GM19397 (cell line): ENCODE measurements around the gene SVOPL.

Experiments used
- ATAC-seq: cut with Tn5 transposase; IDR thresholded peaks from one replicate; pipeline ENCODE4 v1.9.1; 2021; ENCODE audit warnings: mild to moderate bottlenecking, moderate library complexity; ENCODE audit not compliant: unreplicated experiment

SVOPL gene

DNA sequence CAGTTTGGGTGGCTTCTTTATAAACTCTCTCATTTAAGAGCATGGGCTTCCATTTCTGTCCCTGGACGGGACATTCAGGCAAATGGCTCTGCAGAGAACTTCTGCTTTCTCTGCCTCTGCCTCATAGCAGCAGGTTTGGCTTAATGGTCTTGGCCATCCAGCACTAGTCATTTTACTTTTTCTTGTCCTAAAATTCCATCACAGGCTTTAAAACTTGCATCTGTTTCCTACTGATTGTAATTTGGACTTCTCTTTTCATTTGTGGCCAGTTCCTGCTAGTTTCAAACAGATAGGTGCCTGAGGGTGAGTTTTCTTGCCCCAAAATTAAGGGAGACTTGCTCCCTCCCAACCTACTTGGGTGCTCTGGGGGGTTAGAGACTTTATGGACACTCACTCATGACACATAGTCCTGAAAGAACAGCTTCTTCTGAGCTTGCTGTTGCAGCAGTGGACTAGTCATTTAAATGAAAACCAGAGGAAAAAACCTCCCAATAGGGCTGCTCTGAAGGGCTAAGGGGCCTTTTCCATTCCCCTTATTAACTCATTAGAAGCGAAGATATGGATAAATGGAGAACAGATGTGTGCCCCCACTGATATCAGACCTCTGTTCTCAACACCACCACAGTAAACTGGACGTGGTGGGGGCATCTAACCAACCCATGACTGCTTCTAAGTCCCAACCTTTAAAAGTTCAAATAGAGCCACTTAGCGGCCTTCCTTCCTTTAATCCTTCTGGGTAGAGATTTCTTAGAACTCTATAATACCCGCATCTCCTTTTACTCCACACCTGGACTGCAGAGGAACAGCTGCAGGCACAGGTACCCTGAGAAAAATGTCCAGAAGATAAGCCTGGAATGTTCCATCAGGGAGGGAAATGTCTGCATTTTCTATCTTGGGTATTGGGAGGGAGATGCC, 38.8 kb downstream of the SVOPL start:
- ATAC-seq, result no peak

DNA sequence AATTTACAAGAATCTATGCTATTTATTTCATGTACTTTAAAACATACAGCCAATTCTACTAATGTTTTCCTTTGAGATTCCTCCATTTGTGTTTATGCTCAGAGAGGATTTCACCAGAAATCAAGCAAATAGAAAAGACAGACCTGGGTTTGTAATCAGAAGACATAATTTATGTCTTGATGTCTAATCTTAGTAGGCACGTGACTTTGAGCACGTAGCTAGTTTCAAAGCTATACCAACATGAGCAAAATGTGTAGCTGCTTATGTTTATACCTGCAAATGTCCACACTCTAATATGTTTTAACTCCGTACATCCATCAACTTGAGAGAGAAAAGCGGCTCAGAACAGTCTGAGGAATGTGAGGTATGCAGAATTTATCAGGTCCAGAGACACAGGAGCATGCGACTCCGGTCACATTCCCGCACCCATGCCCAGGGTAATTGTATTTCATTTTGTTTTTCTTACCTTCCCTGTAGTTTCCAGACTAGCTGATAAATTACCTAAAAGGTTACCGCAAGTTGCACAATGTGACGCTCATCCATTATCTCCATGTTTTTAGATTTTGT, 40.0 kb downstream of the SVOPL start:
- ATAC-seq, result no peak

DNA sequence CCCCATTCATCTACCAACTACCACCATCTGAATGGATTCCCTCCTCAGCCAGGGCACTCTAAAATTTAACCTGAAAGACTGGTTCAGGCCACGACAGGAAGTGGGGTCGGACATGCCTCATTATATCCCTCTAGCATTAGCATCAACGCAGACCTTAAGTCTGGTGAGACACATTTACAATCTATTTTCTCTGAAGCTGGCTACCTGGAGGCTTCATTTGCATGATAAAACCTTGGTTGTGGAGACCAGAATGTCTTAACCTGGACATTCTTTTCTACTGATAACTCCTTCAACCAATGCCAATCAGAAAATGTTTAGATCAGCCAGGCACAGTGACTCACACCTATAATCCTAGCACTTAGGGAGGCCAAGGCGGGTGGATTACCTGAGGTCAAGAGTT, 42.3 kb downstream of the SVOPL start:
- no peak for ATAC-seq

DNA sequence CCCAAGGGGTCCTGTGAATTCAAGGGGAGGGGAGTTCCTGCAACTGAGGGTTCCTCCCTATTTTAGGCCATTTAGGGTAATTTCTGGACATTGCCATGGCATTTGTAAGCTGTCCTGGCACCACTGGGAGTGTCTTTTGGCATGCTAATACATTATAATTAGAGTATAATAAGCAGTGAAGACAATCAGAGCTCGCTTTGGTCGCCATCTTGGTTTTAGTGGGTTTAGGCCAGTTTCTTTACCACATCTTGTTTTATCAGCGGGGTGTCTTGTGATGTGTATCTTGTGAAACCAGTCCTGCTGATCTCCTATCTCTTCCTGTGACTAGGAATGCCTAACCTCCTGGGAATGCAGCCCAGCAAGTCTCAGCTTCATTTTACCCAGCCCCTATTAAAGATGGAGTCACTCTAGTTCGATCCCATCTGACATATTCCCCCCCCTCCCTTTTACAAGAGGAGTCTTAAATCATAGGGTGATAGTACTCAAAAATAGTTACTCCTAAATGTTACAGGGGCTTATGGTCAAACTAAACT, 43.2 kb downstream of the SVOPL start:
- ATAC-seq, result no peak

DNA sequence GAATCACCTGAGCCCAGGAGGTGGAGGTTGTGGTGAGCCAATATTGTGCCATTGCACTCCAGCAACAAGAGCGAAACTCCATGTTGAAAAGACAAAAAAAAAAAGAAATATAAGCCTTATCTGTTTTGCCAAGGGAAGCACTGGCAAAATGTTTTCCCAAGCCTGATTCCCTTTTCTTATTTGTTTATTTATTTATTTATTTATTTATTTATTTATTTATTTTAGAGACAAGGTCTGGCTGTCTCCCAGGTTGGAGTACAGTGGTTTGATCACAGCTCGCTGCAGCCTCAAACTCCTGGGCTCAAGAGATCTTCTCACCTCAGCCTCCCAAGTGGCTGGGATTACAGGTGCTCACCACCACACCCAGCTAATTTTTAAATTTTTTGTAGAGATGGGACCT, 44.2 kb downstream of the SVOPL start:
- ATAC-seq, result no peak

DNA sequence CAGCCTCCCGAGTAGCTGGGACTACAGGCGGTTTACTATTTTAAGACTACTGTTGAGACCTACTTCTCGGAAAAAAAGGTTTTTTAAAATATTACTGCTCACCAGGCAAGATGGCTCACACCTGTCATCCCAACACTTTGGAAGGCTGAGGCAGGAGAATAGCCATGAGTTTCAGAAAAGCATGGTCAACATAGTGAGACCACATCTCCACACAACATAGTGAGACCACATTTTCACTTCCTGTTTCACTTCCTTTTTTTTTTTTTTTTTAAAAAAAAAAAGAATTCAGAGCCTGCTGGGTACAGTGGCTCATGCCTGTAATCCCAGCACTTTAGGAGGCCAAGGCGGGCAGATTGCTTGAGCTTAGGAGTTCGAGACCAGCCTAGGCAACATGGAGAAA, 46.5 kb downstream of the SVOPL start:
- ATAC-seq, result no peak

DNA sequence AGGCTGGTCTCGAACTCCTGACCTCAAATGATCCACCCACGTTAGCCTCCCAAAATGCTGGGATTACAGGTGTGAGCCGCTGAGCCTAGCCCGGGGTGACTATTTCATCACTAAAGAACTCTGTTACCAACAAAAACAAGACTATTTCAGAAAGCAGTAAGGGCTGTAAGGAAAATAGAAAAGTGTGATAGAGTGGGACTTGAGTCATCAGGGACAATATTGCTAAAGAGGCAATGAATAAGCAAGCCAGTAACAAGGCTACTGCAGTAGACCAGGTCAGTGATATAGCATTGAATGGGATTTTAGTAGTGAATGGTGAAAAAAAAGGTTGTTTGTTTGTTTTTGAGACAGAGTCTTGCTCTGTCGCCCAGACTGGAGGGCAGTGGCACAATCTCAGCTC, 51.7 kb downstream of the SVOPL start:
- no peak for ATAC-seq

DNA sequence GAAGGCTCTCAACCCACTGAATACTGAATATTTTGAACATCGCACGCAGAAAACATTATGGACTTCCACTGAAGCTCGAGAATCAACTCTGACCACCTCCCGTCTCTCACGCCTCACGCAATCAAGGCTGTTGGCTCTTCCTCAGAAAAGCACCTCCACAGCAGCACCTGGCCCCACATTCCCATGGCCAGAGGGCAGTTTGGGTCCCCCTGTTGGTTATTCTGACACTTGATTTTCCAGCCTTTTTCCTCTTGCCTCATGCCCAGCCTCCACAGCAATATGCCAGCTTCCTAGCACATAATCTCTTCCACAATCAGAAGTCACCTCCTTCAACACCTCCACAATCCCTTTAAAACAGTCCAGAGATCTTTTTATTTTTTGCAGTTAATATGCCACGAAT, 55.9 kb downstream of the SVOPL start:
- ATAC-seq, result no peak

DNA sequence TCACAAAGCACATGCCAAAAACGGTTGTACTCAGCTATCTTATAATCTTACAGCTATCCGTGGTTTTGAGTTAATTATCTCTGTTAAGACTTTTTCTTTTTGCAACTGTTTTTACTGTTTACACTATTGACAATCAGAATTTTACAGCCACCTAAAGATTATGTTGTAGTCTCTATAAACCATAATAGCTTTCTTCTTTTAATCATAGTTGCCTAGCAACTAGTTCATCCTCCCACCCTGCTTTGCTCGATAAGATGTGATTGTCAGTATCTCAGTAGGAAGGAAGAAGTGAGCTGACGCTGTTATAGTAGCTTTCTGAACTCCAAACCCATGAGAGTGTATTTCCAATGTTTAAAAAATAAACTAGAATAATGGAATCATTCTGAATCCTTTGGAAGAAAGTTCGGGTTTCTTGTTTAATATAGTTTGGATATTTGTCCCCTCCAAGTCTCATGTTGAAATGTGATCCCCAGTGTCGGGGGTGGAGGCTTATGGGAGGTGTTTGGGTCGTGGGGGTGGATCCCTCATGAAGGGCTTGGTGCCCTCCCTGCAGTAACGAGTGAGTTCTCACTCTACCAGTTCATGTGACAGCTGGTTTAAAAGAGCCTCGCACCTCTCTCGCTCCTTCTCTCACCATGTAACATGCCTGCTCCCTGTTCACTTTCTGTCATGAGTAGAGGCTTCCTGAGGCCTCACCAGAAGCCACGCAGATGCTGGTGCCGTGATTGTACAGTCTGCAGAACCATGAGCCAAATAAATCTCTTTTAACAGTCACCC, 68.1 kb downstream of the SVOPL start:
- no peak for ATAC-seq

DNA sequence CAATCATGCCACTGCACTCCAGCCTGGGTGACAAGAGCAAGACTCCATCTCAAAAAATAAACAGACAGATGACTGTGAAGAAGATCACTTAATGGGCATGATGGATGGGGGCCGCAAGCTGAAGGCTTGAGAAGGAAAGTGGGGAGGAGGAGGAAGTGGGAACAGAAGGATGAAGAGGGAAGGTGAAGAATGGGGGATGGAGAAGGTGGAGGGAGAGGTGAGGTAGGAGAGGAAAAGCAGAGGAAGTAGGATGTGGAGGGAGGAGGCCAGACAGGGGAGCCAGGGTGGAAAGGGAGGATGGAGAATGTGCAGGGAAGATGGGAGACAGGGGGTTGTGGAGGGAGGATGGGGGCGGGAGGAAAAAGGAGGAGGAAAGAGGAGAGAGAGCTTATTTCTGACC, 68.8 kb downstream of the SVOPL start:
- no peak for ATAC-seq

DNA sequence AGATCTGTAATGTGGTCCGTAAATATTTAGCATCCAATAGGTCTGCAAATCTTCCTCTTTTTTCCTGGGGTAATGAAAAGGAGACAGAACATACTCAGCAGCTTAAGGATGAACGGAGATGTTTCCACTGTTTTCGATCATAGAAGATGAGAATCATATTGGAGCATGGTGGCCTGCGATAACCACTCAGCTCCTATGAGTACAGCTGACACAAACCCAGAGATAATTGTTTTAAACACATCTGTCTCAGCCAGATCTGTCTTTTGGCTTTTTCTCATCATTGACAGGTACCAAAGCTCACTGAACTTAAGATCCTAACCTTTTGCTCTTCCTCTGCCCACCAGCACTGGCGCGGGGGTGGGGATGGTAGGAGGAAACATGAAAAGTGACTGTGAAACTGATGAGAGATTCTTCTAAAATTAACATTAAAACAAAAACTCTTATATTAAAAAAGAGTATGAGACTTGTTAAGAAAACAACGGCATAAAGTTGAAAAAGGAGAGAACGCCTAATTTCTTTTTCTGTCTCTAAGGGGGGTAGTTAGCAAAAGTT, 71.0 kb downstream of the SVOPL start:
- ATAC-seq, result no peak

DNA sequence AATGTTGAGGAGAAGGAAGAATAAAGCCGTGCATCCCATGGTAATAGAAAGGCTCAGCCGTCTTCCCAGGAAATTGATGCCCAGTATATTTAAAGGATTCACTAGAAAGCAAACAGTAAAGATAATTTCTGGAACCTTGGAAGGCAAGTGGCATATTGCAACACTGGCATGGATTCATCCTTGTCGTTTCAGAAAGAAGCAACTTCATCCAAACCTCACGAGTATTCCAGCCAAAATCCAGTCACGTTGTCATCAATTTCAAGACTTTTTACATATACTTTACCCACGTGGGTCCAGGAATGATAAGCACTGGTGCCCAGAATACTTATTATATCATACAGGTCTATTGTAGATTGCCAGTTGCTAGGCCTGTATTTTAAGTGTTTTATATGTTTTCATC, 73.8 kb downstream of the SVOPL start:
- no peak for ATAC-seq

DNA sequence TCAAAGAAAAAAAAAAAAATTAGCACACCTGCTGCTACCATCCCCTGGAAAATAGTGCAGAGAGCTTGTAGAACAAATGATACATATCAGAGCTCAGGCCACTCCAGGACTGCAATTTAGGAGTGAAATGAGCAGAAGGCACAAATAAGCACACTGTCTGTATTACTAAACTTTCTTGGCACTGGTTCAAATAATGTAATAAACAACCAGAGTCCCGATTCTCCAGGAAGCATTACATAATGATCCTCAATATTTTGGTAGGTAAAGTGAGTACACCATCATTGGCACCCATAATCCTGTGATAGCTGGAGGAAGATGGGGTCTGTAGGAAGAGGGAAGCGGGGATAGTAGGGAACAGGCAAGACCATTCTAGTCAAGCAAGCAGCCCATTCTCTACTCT, 74.3 kb downstream of the SVOPL start:
- ATAC-seq, result no peak

DNA sequence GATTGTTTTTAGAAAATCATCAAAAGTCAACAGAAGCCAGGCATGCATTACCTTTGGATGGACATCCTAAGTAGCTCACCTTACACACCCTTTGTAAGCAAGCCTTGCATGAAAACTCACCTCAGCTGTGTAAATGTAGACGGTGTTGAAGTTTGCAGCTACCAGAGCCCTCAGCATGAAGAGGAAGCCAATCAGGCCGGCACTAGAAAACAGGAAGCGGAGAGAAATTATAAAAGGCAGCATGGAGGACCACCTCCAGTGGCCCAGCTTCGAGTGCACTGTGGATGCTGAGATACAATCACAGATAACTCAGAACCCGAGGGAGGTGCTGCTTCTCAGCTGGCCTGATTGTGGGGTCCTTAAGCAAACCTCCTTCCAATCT, 75.3 kb downstream of the SVOPL start:
- no peak for ATAC-seq

DNA sequence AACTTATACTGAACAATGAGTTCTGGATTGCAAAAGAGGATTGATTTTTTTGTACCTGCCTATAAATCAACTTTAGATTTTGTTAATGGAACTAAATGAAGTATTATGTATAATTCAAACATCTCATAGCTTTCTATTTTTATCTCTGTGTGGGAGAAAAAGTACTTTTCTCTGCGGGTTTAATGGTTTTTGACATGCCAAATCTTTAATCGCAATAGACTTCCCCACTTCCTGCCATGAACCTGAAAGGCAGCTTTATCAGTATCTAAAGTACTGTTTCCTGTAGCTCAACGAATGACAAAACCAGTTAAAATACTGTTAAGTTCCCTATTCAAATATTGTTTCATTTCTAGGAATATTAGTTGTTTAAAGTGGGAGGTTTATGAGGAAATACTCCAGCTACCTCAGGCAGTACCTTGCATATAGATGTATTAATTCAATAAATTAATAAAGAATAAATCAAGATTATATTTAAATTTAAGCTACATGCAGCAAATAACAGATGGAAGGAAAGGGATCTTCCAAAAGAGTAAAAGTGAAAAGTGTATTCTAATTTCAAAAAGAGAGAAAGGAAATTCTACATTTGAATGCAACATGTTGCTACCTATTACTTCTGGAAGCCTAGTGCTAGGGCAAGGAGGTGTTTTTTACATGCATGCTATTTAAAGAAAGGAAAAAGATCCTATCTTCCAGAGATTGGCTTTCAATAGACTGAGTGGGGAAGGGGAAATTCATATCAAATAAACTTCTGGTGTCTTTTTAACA, 75.9 kb downstream of the SVOPL start:
- no peak for ATAC-seq

DNA sequence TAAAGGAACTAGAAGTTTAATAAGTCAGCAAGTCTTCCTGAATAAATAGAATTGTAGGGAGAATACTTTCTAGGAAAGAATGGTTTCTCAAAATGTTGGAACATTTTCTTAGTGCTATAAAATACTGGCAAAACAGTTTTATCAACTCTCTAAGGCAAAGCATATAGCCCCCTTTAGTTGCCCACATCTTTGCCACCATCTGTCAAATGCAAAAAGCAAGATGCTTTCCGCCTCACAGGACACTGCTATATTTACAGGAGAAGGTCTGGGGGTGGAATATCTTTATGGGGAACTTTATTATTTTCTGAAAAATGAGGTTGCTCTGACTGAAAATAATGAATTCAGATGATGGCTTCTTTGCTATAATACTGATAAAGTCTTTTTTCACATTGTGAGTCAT, 78.3 kb downstream of the SVOPL start:
- no peak for ATAC-seq

DNA sequence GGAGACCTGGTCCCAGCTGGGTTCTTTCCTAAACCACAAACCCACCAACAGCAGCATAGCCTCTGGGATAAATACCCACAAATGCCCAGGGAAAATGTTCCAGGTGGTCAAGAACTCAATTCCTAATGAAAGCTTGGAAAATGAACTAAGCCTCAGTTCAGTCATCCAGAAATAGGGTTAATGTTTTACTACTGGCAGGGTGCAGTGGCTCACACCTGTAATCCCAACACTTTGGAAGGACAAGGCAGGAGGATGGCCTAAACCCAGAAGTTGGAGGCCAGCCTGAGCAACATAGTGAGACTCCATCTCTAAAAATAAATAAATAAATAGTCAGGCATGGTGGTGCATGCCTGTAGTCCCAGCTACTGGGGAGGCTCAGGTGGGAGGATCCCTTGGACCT, 82.2 kb downstream of the SVOPL start:
- no peak for ATAC-seq

DNA sequence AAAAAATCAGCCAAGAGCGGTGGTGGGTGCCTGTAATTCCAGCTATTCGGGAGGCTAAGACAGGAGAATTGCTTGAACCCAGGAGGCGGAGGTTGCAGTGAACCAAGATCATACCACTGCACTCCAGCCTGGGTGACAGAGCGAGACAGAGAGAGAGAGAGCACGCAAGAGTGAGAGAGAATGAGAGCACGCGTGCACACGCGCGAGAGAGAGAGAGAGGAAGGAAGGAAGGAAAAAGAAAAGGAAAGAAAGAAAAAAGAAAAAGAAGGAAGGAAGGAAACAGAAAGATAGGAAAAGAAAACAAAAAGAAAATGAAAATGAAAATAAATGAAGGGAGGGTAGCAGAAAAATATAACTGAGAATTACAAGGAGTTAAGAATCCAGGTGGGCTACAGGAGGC, 82.7 kb downstream of the SVOPL start:
- no peak for ATAC-seq

DNA sequence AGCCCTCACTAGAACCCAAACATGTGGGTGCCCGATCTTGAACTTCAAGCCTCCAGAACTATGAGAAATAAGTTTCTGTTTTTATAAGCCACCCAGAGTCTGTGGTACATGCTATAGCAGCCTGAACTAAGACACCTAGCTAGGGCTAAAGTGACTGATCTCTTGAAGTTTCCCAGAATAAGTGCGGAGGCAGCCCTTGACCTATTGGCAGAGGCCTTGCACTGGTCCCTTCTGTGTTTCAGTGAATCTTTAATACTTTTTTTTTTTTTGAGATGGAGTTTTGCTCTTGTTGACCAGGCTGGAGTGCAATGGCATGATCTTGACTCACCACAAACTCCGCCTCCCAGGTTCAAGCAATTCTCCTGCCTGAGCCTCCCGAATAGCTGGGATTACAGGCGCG, 85.1 kb downstream of the SVOPL start:
- ATAC-seq, result no peak

DNA sequence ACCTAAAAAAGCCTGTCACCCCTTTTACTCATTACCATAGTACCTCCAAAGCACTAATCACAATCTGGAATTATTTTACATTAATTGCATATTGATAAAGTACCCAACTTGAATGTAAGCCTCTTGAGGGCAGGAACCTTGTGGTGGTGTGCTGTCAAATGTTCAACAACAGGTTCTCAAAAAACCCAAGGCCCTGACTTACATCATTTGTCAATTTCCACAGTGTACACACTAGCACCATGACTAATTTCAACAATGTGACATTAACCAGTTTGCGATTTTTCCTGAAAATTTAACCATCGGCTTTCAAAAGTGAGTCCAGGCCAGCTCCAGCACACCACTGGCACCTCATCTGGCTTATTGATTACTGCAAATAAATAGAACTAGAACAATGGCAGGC, 87.5 kb downstream of the SVOPL start:
- ATAC-seq, result no peak
